HPDE6-E6E7 (cell line): ENCODE results near the gene SIRPA.

Experiments
- DNase-seq: peaks from one replicate; pipeline ENCODE4 v3.0.0; 2011; ENCODE audit warnings: missing footprints; ENCODE audit errors: extremely low spot score

SIRPA gene

GRCh38 chr20:1949347-1950100, 54.3 kb downstream of the SIRPA start:
- no peak for DNase-seq

GRCh38 chr20:1950836-1951235, 55.6 kb downstream of the SIRPA start:
- no peak for DNase-seq

- no peak for DNase-seq
These were observed 56.4 kb downstream of the SIRPA start for GRCh38 chr20:1951436-1952115.

- DNase-seq, result peak; percentile 41
These were observed 57.7 kb downstream of the SIRPA start for GRCh38 chr20:1952737-1953530.

- DNase-seq, result no peak
These were observed 58.4 kb downstream of the SIRPA start for GRCh38 chr20:1953621-1954020.

- no peak for DNase-seq
These were observed 60.0 kb downstream of the SIRPA start for GRCh38 chr20:1955217-1955616.

GRCh38 chr20:1958426-1958825, 63.2 kb downstream of the SIRPA start:
- no peak for DNase-seq

- no peak for DNase-seq
These were observed 63.9 kb downstream of the SIRPA start for GRCh38 chr20:1959156-1959555.

GRCh38 chr20:1961374-1961773, 66.2 kb downstream of the SIRPA start:
- no peak for DNase-seq

GRCh38 chr20:1964061-1964460, 68.9 kb downstream of the SIRPA start:
- DNase-seq, result no peak

GRCh38 chr20:1964659-1965405, 69.6 kb downstream of the SIRPA start:
- DNase-seq, result no peak

GRCh38 chr20:1965520-1966351, 70.5 kb downstream of the SIRPA start:
- peak; percentile 74 for DNase-seq

- DNase-seq, result no peak
These were observed 73.8 kb downstream of the SIRPA start for GRCh38 chr20:1968964-1969363.

GRCh38 chr20:1971893-1972586, 76.8 kb downstream of the SIRPA start:
- DNase-seq, result no peak

GRCh38 chr20:1973601-1974440, 78.6 kb downstream of the SIRPA start:
- DNase-seq, result no peak

- no peak for DNase-seq
These were observed 80.1 kb downstream of the SIRPA start for GRCh38 chr20:1975291-1975690.

- DNase-seq, result no peak
These were observed 84.0 kb downstream of the SIRPA start for GRCh38 chr20:1979106-1979778.

GRCh38 chr20:1982686-1983085, 87.5 kb downstream of the SIRPA start:
- DNase-seq, result no peak

GRCh38 chr20:1983301-1983700, 88.1 kb downstream of the SIRPA start:
- DNase-seq, result no peak
